22Rv1 (cell line): ENCODE measurements around the gene LGI2.

ENCODE experiments used
- CTCF ChIP-seq: fragments of 450-650 bp; IDR thresholded peaks from 2 replicates; pipeline ENCODE4 v1.5.1; 2017; ENCODE audit warnings: mild to moderate bottlenecking
- ZFX ChIP-seq: fragments of 450-650 bp; IDR thresholded peaks from 2 replicates; pipeline ENCODE4 v1.6.1; 2017; ENCODE audit warnings: antibody characterized with exemption, borderline replicate concordance

DNA sequence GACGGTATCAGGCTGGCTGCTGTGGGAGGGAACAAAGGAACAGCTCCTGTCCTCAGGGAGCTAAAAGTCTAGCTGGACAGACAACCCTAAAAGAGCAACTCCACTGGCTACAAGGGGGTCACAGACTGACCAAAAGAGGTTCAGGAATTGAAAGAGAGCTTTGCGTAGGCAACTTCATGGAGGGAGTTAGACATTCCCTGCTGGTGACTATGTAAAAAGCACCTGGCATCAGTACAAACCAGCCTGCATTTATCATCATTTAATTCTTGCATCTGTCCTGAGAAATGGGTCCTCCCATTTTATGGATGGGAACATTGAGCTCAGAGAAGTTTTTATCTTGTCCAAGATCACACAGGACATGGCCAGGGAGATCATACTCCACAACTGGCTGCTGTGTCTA is 1.4 kb upstream of the LGI2 start:
- TF ChIP-seq CTCF (no peak), ZFX (no peak)
